HG02678 (cell line): ENCODE data around the gene GPR55.

Source experiments
- ATAC-seq: cut with Tn5 transposase; IDR thresholded peaks from one replicate; pipeline ENCODE4 v1.9.1; 2021; ENCODE audit warnings: mild to moderate bottlenecking, moderate library complexity; ENCODE audit not compliant: unreplicated experiment

The GPR55 gene

GRCh38 chr2:230885463-230886130, 39.4 kb downstream of the GPR55 start:
- no peak for ATAC-seq

GRCh38 chr2:230881840-230882239, 43.2 kb downstream of the GPR55 start:
- no peak for ATAC-seq

- no peak for ATAC-seq
These were observed 45.2 kb downstream of the GPR55 start for GRCh38 chr2:230879891-230880290.

- no peak for ATAC-seq
These were observed 45.7 kb downstream of the GPR55 start for GRCh38 chr2:230879271-230879882.

- ATAC-seq = no peak
These were observed 46.3 kb downstream of the GPR55 start for GRCh38 chr2:230878599-230879188.

DNA sequence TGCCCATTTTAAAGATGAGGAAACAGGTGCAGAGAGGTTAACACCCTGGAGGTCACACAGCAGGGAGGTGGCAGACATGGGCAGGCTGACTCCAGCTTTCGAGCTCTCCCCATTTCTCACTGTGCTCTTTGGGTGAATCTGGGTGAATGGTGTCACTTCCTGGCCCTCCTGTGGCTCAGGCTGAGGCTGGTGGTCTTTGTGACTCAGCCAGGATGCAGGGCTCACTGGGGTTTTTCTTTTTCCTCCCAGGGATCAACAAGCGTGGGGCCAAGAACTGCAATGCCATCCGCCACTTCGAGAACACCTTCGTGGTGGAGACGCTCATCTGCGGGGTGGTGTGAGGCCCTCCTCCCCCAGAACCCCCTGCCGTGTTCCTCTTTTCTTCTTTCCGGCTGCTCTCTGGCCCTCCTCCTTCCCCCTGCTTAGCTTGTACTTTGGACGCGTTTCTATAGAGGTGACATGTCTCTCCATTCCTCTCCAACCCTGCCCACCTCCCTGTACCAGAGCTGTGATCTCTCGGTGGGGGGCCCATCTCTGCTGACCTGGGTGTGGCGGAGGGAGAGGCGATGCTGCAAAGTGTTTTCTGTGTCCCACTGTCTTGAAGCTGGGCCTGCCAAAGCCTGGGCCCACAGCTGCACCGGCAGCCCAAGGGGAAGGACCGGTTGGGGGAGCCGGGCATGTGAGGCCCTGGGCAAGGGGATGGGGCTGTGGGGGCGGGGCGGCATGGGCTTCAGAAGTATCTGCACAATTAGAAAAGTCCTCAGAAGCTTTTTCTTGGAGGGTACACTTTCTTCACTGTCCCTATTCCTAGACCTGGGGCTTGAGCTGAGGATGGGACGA, 47.1 kb downstream of the GPR55 start:
- no peak for ATAC-seq

DNA sequence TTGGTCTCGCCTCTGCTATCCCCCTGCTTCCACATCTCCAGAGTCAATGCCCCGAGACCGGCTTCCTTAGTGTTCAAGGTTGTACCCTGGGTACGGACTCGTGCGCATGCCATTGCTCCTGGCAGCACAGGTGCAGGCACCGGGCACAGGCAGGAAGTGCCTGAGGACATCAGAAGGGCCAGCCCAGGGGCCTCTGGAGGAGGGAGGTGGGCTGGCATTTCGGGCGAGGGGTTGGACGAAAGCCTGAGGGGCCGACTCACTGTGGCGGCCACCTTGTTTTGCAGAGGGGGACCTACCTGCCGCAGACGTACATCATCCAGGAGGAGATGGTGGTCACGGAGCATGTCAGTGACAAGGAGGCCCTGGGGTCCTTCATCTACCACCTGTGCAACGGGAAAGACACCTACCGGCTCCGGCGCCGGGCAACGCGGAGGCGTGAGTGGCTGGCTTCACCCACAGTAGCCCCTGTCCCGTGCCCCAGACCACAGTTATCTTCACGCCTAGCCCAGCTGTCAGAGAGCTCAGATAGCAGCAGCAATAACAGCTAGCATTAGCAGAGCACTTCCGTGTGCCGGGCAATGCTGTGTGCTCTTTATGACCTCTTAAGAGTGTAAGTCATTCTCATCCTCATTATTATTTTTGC, 47.8 kb downstream of the GPR55 start:
- no peak for ATAC-seq

- no peak for ATAC-seq
These were observed 49.4 kb downstream of the GPR55 start for GRCh38 chr2:230875347-230876315.

DNA sequence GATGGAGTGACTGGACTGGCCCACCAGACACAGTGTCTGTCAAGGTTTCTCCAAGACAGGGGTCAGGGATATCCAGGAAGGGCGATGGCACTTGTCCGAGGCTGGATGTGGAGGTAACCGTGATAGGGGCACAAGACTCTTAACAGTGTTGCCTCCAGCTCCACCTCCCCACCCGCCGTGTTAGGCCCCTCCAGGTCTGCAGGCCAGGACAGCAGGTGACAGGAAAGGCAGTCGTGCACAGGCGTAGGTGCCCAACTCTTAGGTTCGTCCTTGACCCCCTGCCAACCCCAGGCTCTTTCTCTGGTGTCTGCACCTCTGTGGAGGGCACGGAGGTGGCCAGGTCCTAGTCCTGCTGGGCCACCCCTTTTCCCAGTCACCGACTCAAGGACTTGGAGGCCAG, 50.2 kb downstream of the GPR55 start:
- no peak for ATAC-seq

- no peak for ATAC-seq
These were observed 50.6 kb downstream of the GPR55 start for GRCh38 chr2:230874456-230874855.

- ATAC-seq = peak; percentile 80
These were observed 51.2 kb downstream of the GPR55 start for GRCh38 chr2:230873661-230874401.

DNA sequence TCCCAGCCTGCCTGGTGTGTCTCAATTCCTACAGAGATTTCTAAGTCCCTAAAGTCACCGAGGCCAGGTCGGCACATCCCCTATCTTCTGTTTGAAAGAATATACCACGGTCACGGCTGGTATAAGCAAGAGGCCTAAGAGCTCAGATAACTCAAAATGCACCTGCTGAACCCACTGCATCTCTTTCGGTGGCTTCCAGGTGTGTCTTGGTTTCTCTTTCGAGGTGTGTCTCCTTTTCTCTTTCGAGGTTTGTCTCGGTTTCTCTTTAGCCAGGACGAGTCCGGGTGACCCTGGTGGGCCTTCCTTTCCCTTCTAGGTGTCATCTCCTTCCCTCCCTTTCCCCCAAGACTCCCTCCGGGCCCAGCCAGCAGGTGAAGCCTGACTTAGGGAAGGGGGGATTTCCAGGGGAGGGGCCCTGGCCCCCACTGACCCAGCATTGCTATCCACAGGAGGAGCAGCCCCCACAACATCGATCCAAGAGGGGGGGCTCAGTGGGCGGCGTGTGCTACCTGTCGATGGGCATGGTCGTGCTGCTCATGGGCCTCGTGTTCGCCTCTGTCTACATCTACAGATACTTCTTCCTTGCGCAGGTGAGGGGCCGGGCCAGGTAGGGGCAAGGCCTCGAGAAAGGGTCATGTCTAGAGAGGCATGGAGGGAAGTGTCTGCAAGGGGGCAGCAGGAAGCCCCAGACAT, 51.9 kb downstream of the GPR55 start:
- ATAC-seq = peak; percentile 68

DNA sequence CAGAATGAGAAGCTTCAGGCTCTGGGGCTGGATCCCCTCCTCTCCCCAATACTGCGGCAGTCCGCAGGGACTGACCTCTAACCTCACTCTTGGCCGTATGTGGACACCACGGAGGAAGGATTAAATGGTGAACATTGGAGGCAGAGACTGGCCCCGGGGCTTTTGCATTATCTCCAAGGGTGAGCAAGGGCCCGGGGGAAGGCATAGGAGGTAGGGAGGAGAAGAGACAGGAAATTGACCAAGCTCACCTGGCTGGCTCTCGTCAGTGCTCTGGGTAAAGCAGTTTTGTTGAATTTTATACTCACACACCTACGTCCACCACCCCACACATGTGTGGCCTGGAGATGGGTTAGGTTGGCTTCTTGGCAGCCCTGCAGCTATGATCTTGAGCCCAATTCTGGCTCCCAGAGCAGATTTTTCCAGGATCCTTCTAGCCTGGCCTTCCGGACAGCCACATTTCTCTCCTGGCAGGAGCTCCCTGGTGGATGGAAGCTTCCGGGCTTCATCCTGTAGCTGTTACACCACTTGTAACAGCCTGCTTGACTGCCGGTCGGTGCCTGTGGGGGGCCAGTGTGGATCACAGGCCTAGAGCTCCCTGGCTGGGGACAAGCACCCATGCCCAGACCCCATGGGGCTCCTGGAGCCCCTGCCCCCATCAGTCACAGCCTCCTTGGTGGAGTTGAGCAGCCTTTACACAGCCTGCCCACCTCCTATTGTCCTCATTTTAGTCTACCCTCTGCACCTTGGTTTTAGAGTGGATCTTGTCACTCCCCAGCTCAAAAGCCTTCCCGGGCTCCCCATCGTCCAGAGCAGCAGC, 52.7 kb downstream of the GPR55 start:
- ATAC-seq = peak; percentile 2

DNA sequence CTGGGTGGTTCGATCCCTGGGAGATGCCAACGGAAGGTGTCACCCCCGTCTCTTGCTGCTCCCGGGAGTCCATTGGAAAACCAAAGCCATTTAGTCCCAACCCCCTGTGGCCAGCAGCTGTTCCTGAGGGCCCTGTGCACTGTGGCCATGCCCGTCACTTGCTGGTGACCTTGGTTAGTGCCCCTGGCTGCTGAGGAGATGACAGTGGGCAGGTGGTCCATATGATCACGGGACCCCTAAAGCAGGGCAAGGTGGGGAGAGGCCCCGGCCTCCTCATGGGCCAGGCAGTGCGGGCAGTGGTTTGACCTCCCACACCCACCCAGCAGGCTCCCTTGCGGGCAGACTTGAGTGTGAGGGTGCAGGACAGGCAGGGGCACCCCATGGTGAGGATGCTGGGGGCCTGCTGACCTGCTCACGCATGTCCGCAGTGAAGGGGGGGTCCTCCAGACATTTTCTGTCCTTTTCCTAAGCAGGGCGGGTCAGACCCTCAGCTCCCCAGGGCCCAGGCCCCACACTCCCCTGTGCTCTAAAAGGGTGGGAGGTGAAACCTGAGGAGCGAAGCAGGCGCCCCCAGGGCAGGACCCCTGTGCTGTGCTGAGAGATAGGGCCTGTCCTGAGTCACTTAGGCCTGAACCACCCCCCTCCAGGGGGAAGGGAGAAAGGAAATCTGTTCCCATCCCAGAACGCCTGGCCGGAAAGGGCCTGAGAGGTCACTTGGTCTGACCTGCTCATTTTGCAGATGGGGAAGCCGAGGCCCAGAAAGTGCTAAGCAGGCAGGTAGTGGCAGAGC, 53.5 kb downstream of the GPR55 start:
- no peak for ATAC-seq

DNA sequence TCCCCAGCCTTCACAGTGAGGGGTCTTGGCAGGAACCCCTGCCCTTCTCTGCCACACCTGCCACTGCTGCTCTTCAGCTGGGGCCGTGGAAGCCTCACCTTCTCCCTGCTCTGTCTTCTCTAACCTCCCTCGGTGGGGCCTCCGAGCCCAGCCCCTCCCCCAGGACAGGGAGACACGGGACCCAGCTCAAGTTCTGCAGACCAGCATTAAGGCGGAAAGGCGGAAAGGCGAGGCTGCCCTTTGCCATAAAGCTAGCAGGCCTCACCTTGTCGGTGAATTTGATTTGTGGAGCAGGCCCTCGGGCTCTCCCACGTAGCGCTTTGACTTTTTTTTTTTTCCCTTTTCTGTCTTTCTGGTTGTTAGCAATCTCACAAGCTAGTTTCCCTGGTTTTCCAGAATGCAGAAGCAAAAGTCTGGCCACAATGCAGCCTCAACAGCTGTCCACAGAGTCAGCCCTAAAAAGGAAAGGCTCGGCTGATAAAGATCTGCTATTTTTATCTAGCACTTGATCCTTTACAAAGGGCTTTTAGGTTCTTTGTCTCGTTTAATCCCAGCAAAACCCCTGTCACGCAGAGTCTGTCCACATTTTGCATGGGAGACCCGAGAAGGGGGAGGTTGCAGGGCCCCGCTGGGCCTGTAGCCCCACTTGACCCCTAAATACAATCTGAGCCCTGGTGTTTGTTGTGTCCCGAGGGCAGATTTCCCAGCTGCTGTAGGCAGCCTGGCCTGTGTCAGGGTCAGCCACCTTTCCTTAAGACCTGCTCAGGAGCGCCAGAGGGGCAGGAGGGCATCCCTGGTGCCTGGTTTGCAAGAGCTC, 54.3 kb downstream of the GPR55 start:
- no peak for ATAC-seq

GRCh38 chr2:230869914-230870543, 55.0 kb downstream of the GPR55 start:
- no peak for ATAC-seq
